OCI-LY3 (cell line): ENCODE data around the gene CNPY4.

ENCODE experiments used
- H2AFZ ChIP-seq: fragments of 200-600, 300-600 bp; shearing (Covaris generic); 2 replicates; pipeline ENCODE4 v1.6.0; 2014; ENCODE audit warnings: antibody characterized with exemption, low read depth, low read length
- H3K27ac ChIP-seq: fragments of 200-600, 300-600 bp; sonication (generic); 2 replicates; pipeline ENCODE4 v1.5.1; 2014; ENCODE audit warnings: mild to moderate bottlenecking, low read length, moderate library complexity, mixed read lengths
- H3K27me3 ChIP-seq: fragments of 200-600, 300-600 bp; sonication (generic); 2 replicates; pipeline ENCODE4 v1.6.1; 2014; ENCODE audit warnings: low read depth, low read length, mixed read lengths
- H3K36me3 ChIP-seq: fragments of 200-600, 300-600 bp; sonication (generic); replicated peaks from 2 replicates; pipeline ENCODE3; 2014; ENCODE audit warnings: low read depth, low read length, mixed read lengths
- H3K4me1 ChIP-seq: fragments of 300-600, 200-600 bp; sonication (generic); 2 replicates; pipeline ENCODE4 v1.6.1; 2014; ENCODE audit warnings: low read length, mixed read lengths
- H3K4me2 ChIP-seq: fragments of 200-600, 300-600 bp; sonication (generic); 2 replicates; pipeline ENCODE4 v1.6.1; 2014; ENCODE audit warnings: low read length, mixed read lengths
- H3K4me3 ChIP-seq: fragments of 300-600, 200-600 bp; sonication (generic); 2 replicates; pipeline ENCODE4 v1.5.1; 2014; ENCODE audit warnings: antibody characterized with exemption, mild to moderate bottlenecking, low read length, moderate library complexity
- H3K79me2 ChIP-seq: fragments of 300-600, 200-600 bp; shearing (Covaris generic); 2 replicates; pipeline ENCODE4 v1.6.1; 2014; ENCODE audit warnings: mild to moderate bottlenecking, low read length, mixed read lengths
- H3K9ac ChIP-seq: fragments of 300-600, 200-600 bp; shearing (Covaris generic); 2 replicates; pipeline ENCODE4 v1.6.0; 2014; ENCODE audit warnings: mild to moderate bottlenecking, low read length, moderate library complexity
- H3K9me3 ChIP-seq: fragments of 200-600, 300-600 bp; shearing (Covaris generic); 2 replicates; pipeline ENCODE4 v1.6.1; 2014; ENCODE audit warnings: low read length, mixed read lengths; ENCODE audit not compliant: insufficient read depth
- H4K20me1 ChIP-seq: fragments of 200-600, 300-600 bp; sonication (generic); 2 replicates; pipeline ENCODE4 v1.6.1; 2016; ENCODE audit warnings: low read length, mixed read lengths; ENCODE audit not compliant: insufficient read depth
- EZH2phosphoT487 ChIP-seq: fragments of 200-600 bp; shearing (Covaris generic); IDR thresholded peaks from 2 replicates; pipeline ENCODE4 v1.6.1; 2018; ENCODE audit warnings: antibody characterized with exemption, mixed run types, low read depth
- TF ChIP-seq, protein P1 (sequence below): fragments of 200-600, 300-600 bp; sonication (generic); IDR thresholded peaks from 2 replicates; pipeline ENCODE4 v1.5.1; 2014; ENCODE audit warnings: antibody characterized with exemption, low read length, low read depth

The CNPY4 gene

GRCh38 chr7:100101016-100101862 lies 18.2 kb upstream of the CNPY4 start, which contains the start of the genes AP4M1 and MCM7:
TSS of gene AP4M1 (plus strand) at chr7:100101643. CDS start at chr7:100101715, 72 bp downstream.
TSS of gene MCM7 (minus strand) at chr7:100101397. CDS start at chr7:100101294, 103 bp downstream.
- peaks cover 24% of the 10 kb centered on the region for H4K20me1 ChIP-seq
- no peaks in the 10 kb centered on the region for H3K9me3 ChIP-seq
- peaks cover 12% of the 10 kb centered on the region for H3K4me1 ChIP-seq
- peaks cover 52% of the 10 kb centered on the region for H3K79me2 ChIP-seq
- peak within 1 kb of the TSS; percentile 8; the same call in 1 of the 2 replicates for H2AFZ ChIP-seq
- peak within 1 kb of the TSS; percentile 81 for H3K4me2 ChIP-seq
- no peak for TF ChIP-seq EZH2phosphoT487
- TF ChIP-seq, protein P1, sequence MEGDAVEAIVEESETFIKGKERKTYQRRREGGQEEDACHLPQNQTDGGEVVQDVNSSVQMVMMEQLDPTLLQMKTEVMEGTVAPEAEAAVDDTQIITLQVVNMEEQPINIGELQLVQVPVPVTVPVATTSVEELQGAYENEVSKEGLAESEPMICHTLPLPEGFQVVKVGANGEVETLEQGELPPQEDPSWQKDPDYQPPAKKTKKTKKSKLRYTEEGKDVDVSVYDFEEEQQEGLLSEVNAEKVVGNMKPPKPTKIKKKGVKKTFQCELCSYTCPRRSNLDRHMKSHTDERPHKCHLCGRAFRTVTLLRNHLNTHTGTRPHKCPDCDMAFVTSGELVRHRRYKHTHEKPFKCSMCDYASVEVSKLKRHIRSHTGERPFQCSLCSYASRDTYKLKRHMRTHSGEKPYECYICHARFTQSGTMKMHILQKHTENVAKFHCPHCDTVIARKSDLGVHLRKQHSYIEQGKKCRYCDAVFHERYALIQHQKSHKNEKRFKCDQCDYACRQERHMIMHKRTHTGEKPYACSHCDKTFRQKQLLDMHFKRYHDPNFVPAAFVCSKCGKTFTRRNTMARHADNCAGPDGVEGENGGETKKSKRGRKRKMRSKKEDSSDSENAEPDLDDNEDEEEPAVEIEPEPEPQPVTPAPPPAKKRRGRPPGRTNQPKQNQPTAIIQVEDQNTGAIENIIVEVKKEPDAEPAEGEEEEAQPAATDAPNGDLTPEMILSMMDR: no peak
- H3K36me3 ChIP-seq: peaks cover 34% of the 10 kb centered on the region
- H3K9ac ChIP-seq: peak within 1 kb of the TSS; percentile 99
- H3K27ac ChIP-seq: peak within 1 kb of the TSS; percentile 90
- no peaks in the 10 kb centered on the region for H3K27me3 ChIP-seq
- H3K4me3 ChIP-seq: peak within 1 kb of the TSS; percentile 90

GRCh38 chr7:100102950-100103840 lies 16.2 kb upstream of the CNPY4 start:
- H3K9ac ChIP-seq: no peak overlapping the region
- no peak overlapping the region for H3K27ac ChIP-seq
- H3K9me3 ChIP-seq: no peaks in the 10 kb centered on the region
- peaks cover 18% of the 10 kb centered on the region for H4K20me1 ChIP-seq
- H3K79me2 ChIP-seq: peaks cover 38% of the 10 kb centered on the region
- H3K4me3 ChIP-seq: no peak overlapping the region
- no peak overlapping the region for H2AFZ ChIP-seq
- peaks cover 23% of the 10 kb centered on the region for H3K36me3 ChIP-seq
- TF ChIP-seq, protein P1: no peak
- peak overlapping the region; percentile 81 for H3K4me2 ChIP-seq
- no peaks in the 10 kb centered on the region for H3K27me3 ChIP-seq
- peaks cover 12% of the 10 kb centered on the region for H3K4me1 ChIP-seq

DNA sequence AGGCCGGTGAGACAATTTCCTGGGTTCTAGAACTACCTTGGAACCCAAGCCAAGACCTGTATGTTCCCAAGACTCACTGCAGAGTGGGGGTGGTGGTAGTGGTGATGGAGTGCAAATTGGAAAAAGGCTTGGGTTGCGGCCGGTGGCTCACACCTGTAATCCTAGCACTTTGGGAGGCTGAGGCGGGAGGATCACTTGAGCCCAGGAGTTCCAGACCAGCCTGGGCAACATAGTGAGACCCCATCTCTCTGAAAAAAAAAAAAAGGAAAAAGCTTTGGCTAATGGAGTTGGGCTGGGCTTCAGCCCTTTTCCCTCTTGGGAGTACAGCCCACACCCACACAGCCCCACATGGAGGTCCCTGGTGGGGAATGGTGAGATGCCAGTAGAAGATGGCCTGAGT lies 13.9 kb upstream of the CNPY4 start:
- no peaks in the 10 kb centered on the region for H4K20me1 ChIP-seq

More for the DNA sequence above, 13.9 kb upstream of the CNPY4 start:
- Histone ChIP-seq H3K9ac (no peak overlapping the region), H3K79me2 (peaks cover 15% of the 10 kb centered on the region), H3K4me3 (no peak overlapping the region), H3K9me3 (no peaks in the 10 kb centered on the region), H3K4me2 (no peak overlapping the region), H3K27me3 (no peaks in the 10 kb centered on the region), H3K36me3 (peaks cover 17% of the 10 kb centered on the region), H2AFZ (no peak overlapping the region), H3K4me1 (peaks cover 6% of the 10 kb centered on the region), H3K27ac (no peak overlapping the region)
- TF ChIP-seq, protein P1: no peak
- TF ChIP-seq EZH2phosphoT487: no peak
